WTC11 (cell line): ENCODE data around the gene SETD4. TPM values are rescaled to one million over a fixed set of nuclear protein-coding genes. Genes with fewer than 3 reads are reported as not detected.

Experiments used
- ATAC-seq: fragments of 200-7000 bp; cut with Tn5 transposase; 2 replicates; pipeline ENCODE4 v1.10.0; 2021; ENCODE audit warnings: mild to moderate bottlenecking, moderate library complexity
- CTCF ChIA-PET: fragments of 300-600 bp; sonication (Branson Sonifier 250); formaldehyde crosslinking; loops from one replicate; lab custom pipeline; 2021; ENCODE audit warnings: antibody characterized with exemption; lab: Charles Lee
- POLR2A ChIA-PET: fragments of 350-600 bp; sonication (Branson Sonifier 250); formaldehyde crosslinking; loops from one replicate; lab custom pipeline; 2021; ENCODE audit warnings: antibody characterized with exemption; lab: Charles Lee
- DNase-seq: peaks from one replicate; pipeline ENCODE4 v3.0.0; 2021; ENCODE audit warnings: low spot score
- H3K27ac Mint-ChIP-seq: 2 replicates; pipeline ENCODE4 v1.8.0; 2021; ENCODE audit warnings: mixed read lengths
- H3K27me3 Mint-ChIP-seq: 2 replicates; pipeline ENCODE4 v1.8.0; 2021; ENCODE audit warnings: low read depth, mild to moderate bottlenecking, moderate library complexity, mixed read lengths
- H3K36me3 Mint-ChIP-seq: 2 replicates; pipeline ENCODE4 v1.8.0; 2021; ENCODE audit warnings: mixed read lengths
- H3K4me1 Mint-ChIP-seq: 2 replicates; pipeline ENCODE4 v1.8.0; 2022; ENCODE audit warnings: mixed read lengths
- H3K4me3 Mint-ChIP-seq: 2 replicates; pipeline ENCODE4 v1.8.0; 2021; ENCODE audit warnings: mild to moderate bottlenecking, moderate library complexity, mixed read lengths
- H3K9me3 Mint-ChIP-seq: 2 replicates; pipeline ENCODE4 v1.8.0; 2021; ENCODE audit warnings: mixed read lengths
- ATF2 ChIP-seq: sonication (generic); formaldehyde crosslinking; IDR thresholded peaks from 2 replicates; pipeline ENCODE4 v1.8.1; 2022; ENCODE audit warnings: low read depth, missing genetic modification reagents, borderline replicate concordance
- CREM ChIP-seq: sonication (generic); formaldehyde crosslinking; IDR thresholded peaks from 2 replicates; pipeline ENCODE4 v1.8.1; 2022; ENCODE audit warnings: mild to moderate bottlenecking, missing genetic modification reagents, moderate library complexity
- CTCF ChIP-seq: fragments of 200-600 bp; IDR thresholded peaks from 2 replicates; pipeline ENCODE4 v1.8.0; 2022; ENCODE audit warnings: antibody characterized with exemption
- ELF4 ChIP-seq: sonication (generic); formaldehyde crosslinking; IDR thresholded peaks from 2 replicates; pipeline ENCODE4 v1.8.1; 2022; ENCODE audit warnings: low read depth, mild to moderate bottlenecking, moderate library complexity, missing genetic modification reagents
- EMX1 ChIP-seq: fragments of 250-450 bp; sonication (Bioruptor Pico); IDR thresholded peaks from 2 replicates; pipeline ENCODE4 v1.8.0; 2021; ENCODE audit warnings: mild to moderate bottlenecking
- FOXJ3 ChIP-seq: sonication (generic); formaldehyde crosslinking; IDR thresholded peaks from 2 replicates; pipeline ENCODE4 v1.9.0; 2021; ENCODE audit warnings: missing genetic modification reagents, mild to moderate bottlenecking, borderline replicate concordance
- FOXK1 ChIP-seq: sonication (generic); formaldehyde crosslinking; IDR thresholded peaks from 2 replicates; pipeline ENCODE4 v1.8.0; 2022; ENCODE audit warnings: mild to moderate bottlenecking, moderate library complexity, missing genetic modification reagents
- JAZF1 ChIP-seq: fragments of 250-450 bp; sonication (Bioruptor Pico); IDR thresholded peaks from 2 replicates; pipeline ENCODE4 v1.9.0; 2021; ENCODE audit warnings: moderate library complexity, mild to moderate bottlenecking, inconsistent platforms
- NR1H2 ChIP-seq: sonication (generic); formaldehyde crosslinking; IDR thresholded peaks from 2 replicates; pipeline ENCODE4 v1.9.0; 2021; ENCODE audit warnings: mild to moderate bottlenecking, moderate library complexity, missing genetic modification reagents
- NR3C1 ChIP-seq: sonication (generic); formaldehyde crosslinking; conservative IDR thresholded peaks from 2 replicates; pipeline ENCODE4 v1.8.1; 2023; ENCODE audit warnings: low read depth, mild to moderate bottlenecking, missing genetic modification reagents
- OVOL2 ChIP-seq: fragments of 250-450 bp; sonication (Bioruptor Pico); IDR thresholded peaks from 2 replicates; pipeline ENCODE4 v1.9.0; 2021; ENCODE audit warnings: mild to moderate bottlenecking, borderline replicate concordance
- SP1 ChIP-seq: sonication (generic); formaldehyde crosslinking; conservative IDR thresholded peaks from 2 replicates; pipeline ENCODE4 v1.8.1; 2022; ENCODE audit warnings: missing genetic modification reagents
- TCF7 ChIP-seq: sonication (generic); formaldehyde crosslinking; IDR thresholded peaks from 2 replicates; pipeline ENCODE4 v1.8.0; 2022; ENCODE audit warnings: mild to moderate bottlenecking, low read depth, missing genetic modification reagents, moderate library complexity
- TEAD4 ChIP-seq: sonication (generic); formaldehyde crosslinking; IDR thresholded peaks from 2 replicates; pipeline ENCODE4 v1.8.0; 2022; ENCODE audit warnings: mild to moderate bottlenecking, missing genetic modification reagents
- USF1 ChIP-seq: sonication (generic); formaldehyde crosslinking; IDR thresholded peaks from 2 replicates; pipeline ENCODE4 v1.8.0; 2022; ENCODE audit warnings: mild to moderate bottlenecking, missing genetic modification reagents
- ZNF263 ChIP-seq: sonication (generic); formaldehyde crosslinking; IDR thresholded peaks from 2 replicates; pipeline ENCODE4 v1.8.1; 2022; ENCODE audit warnings: low read depth, mild to moderate bottlenecking, moderate library complexity, missing genetic modification reagents
- ZNF416 ChIP-seq: fragments of 250-450 bp; sonication (Bioruptor Pico); IDR thresholded peaks from 2 replicates; pipeline ENCODE4 v1.9.0; 2021; ENCODE audit warnings: mild to moderate bottlenecking, inconsistent platforms
- total RNA-seq: library from RNA; stranded (reverse); gene quantifications from 3 replicates; pipeline ENCODE4 v1.2.3, GENCODE V29; 2021
- TF ChIP-seq, protein P1 (sequence below): sonication (generic); formaldehyde crosslinking; conservative IDR thresholded peaks from 2 replicates; pipeline ENCODE4 v1.8.1; 2023; ENCODE audit warnings: mild to moderate bottlenecking, low read depth, missing genetic modification reagents, moderate library complexity
- TF ChIP-seq, protein P2 (sequence below): fragments of 250-450 bp; sonication (Bioruptor Pico); conservative IDR thresholded peaks from 2 replicates; pipeline ENCODE4 v1.9.0; 2021; ENCODE audit warnings: mild to moderate bottlenecking

The SETD4 gene
- total RNA-seq, 1 experiment from 2014 or later: 64.8 TPM

- H3K9me3 Mint-ChIP-seq: no peaks in the 10 kb centered on the region
- H3K36me3 Mint-ChIP-seq: no peaks in the 10 kb centered on the region; the same call in 1 of the 2 replicates
- DNase-seq: peak; percentile 83
- H3K4me1 Mint-ChIP-seq: peaks cover 19% of the 10 kb centered on the region
- CTCF ChIA-PET: interaction anchor here (0.8 to 2.1 kb wide), 9 partner anchors 32 to 1283 kb away, joined by 3 to 5 read pairs (median 4); partner anchors contain the start of gene SETD4
- no peaks in the 10 kb centered on the region for H3K27me3 Mint-ChIP-seq
- POLR2A ChIA-PET: no interaction called here
- ATAC-seq: peak; percentile 89
- peak overlapping the region; percentile 73; the same call in 1 of the 2 replicates for H3K27ac Mint-ChIP-seq
- TF ChIP-seq, protein P1, sequence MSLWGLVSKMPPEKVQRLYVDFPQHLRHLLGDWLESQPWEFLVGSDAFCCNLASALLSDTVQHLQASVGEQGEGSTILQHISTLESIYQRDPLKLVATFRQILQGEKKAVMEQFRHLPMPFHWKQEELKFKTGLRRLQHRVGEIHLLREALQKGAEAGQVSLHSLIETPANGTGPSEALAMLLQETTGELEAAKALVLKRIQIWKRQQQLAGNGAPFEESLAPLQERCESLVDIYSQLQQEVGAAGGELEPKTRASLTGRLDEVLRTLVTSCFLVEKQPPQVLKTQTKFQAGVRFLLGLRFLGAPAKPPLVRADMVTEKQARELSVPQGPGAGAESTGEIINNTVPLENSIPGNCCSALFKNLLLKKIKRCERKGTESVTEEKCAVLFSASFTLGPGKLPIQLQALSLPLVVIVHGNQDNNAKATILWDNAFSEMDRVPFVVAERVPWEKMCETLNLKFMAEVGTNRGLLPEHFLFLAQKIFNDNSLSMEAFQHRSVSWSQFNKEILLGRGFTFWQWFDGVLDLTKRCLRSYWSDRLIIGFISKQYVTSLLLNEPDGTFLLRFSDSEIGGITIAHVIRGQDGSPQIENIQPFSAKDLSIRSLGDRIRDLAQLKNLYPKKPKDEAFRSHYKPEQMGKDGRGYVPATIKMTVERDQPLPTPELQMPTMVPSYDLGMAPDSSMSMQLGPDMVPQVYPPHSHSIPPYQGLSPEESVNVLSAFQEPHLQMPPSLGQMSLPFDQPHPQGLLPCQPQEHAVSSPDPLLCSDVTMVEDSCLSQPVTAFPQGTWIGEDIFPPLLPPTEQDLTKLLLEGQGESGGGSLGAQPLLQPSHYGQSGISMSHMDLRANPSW (CRISPR knock-in tag): no peak
- TF ChIP-seq ATF2 (CRISPR knock-in tag) (no peak), SP1 (CRISPR knock-in tag) (0 out of 2 replicates have a peak, but pooled peaks have one; percentile 23), CTCF (peak; percentile 98), FOXK1 (no peak), ELF4 (CRISPR knock-in tag) (no peak), EMX1 (CRISPR knock-in tag) (no peak), CREM (CRISPR knock-in tag) (no peak)
- H3K4me3 Mint-ChIP-seq: peak overlapping the region; percentile 44; the same call in 1 of the 2 replicates
These were observed 31.9 kb downstream of the SETD4 start for GRCh38 chr21:36028127-36029069.

- no peaks in the 10 kb centered on the region for H3K9me3 Mint-ChIP-seq
- no peak overlapping the region for H3K27ac Mint-ChIP-seq
- TF ChIP-seq ZNF263 (CRISPR knock-in tag) (no peak), SP1 (CRISPR knock-in tag) (no peak), JAZF1 (no peak), OVOL2 (CRISPR knock-in tag) (no peak), NR3C1 (CRISPR knock-in tag) (no peak), ZNF416 (CRISPR knock-in tag) (no peak), ELF4 (CRISPR knock-in tag) (no peak), FOXJ3 (CRISPR knock-in tag) (no peak), NR1H2 (CRISPR knock-in tag) (no peak), TEAD4 (CRISPR knock-in tag) (no peak), USF1 (no peak), TCF7 (CRISPR knock-in tag) (no peak)
- TF ChIP-seq, protein P2, sequence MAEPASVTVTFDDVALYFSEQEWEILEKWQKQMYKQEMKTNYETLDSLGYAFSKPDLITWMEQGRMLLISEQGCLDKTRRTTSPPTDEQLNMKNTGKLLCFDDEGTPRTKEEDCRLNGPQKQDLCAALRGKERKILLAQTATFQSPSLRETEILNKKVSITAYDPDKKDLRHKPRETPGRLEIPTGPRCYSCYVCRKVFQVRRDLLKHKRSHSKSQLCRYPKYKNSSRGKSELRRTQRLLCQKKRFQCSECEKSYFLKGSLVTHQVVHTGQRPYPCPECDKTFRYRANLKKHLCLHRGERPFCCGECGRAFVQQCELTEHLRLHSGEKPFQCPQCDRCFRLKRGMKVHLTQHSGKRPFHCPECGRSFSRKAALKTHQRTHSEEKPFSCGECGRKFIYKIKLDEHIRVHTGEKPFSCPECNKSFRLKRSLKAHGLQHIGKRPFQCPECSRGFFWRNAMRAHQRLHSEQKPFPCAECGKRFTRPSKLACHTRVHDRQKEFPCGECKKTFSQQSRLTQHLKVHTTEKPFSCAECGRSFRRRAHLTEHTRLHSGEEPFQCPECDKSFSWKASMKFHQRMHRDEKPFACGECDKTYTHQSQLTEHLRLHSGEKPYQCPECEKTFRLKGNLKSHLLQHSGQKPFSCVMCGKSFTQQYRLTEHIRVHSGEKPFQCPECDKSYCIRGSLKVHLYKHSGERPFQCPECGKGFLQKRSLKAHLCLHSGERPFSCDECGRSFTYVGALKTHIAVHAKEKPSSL: no peak
- TF ChIP-seq, protein P1 (CRISPR knock-in tag): no peak
- H3K27me3 Mint-ChIP-seq: no peaks in the 10 kb centered on the region
- ATAC-seq: no peak
- H3K4me3 Mint-ChIP-seq: no peak overlapping the region
- ChIA-PET POLR2A (no interaction called here), CTCF (interaction anchor here (1.1 to 2.1 kb wide), 4 partner anchors 33 to 1282 kb away, joined by 4 to 5 read pairs (median 4); partner anchors contain the start of gene SETD4)
- peaks cover 18% of the 10 kb centered on the region for H3K4me1 Mint-ChIP-seq
- DNase-seq: no peak
- H3K36me3 Mint-ChIP-seq: no peaks in the 10 kb centered on the region; the same call in 1 of the 2 replicates
These were observed 33.0 kb downstream of the SETD4 start for GRCh38 chr21:36027347-36027746.
